GM13977 (cell line): ENCODE data around the gene CLEC16A.

Source experiments
- DNase-seq: peaks from one replicate; pipeline ENCODE4 v3.0.0; 2012; ENCODE audit warnings: low spot score
- in situ Hi-C: fragments of 300-500 bp; cut with MboI; formaldehyde crosslinking; loops from one replicate; pipeline ENCODE4 v1.12.0; 2022; ENCODE audit warnings: low sequenced_read_pairs, low pct_unique_long_range_greater_than_20kb, mixed read lengths, inconsistent platforms; ENCODE audit not compliant: unreplicated experiment
- TF ChIP-seq, protein P1 (sequence below): IDR thresholded peaks from 2 replicates; pipeline ENCODE4 v1.5.1; 2012; ENCODE audit warnings: mild to moderate bottlenecking, control low read depth; ENCODE audit not compliant: insufficient read depth; ENCODE audit errors: extremely low read depth, missing control alignments

Gene CLEC16A

DNA sequence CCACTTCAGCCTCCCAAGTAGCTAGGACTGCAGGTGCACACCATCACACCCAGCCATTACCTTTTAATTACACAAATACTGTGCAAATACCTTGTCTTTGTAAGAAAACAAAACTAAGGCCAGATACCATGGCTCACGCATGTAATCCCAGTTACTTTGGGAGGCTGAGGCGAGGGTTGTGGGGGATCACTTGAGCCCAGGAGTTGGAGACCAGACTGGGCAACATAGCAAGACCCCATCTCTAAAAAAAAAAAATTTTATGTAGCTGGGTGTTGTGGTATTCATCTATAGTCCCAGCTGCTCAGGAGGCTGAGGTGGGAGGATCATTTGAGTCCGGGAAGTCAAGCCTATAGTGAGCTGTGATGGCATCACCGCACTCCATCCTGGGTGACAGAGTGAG, 151.6 kb downstream of the CLEC16A start:
- in situ Hi-C loops = no loop called here
- DNase-seq = no peak
- TF ChIP-seq, protein P1, sequence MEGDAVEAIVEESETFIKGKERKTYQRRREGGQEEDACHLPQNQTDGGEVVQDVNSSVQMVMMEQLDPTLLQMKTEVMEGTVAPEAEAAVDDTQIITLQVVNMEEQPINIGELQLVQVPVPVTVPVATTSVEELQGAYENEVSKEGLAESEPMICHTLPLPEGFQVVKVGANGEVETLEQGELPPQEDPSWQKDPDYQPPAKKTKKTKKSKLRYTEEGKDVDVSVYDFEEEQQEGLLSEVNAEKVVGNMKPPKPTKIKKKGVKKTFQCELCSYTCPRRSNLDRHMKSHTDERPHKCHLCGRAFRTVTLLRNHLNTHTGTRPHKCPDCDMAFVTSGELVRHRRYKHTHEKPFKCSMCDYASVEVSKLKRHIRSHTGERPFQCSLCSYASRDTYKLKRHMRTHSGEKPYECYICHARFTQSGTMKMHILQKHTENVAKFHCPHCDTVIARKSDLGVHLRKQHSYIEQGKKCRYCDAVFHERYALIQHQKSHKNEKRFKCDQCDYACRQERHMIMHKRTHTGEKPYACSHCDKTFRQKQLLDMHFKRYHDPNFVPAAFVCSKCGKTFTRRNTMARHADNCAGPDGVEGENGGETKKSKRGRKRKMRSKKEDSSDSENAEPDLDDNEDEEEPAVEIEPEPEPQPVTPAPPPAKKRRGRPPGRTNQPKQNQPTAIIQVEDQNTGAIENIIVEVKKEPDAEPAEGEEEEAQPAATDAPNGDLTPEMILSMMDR = no peak

DNA sequence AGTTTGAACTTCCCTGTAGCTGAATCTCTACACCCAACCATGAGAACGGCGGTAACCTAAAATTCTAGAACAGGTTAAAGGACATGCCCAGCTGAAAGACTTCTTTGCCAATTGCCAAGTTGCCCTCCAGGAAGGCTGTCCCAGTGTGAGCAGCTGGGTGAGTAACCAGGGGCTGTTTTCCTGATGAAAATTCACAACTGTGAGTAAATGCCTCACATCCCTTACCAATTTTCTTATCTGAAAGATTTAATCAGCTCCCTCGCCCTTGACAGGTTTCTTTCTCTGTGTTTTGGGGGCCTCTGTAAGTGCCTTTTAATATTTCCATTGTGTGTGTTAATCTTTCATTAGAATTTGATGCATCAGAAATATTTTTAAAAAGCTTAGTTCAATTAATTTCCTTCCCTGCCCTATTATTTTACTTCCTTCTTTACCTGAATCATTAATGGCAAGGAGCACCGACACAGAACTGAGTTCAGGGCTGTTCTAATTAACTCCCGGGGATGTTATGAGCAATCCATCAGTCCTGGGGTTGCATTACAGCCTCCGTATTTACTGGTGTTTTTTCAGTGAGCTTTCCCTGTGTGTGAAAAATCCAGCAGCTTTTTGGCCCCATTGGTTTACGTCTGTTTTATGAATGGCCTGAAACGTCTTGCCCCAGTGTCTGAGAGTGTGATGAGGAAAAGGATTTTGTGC, 152.9 kb downstream of the CLEC16A start:
- in situ Hi-C loops = no loop called here
- TF ChIP-seq, protein P1 = no peak
- DNase-seq = no peak

DNA sequence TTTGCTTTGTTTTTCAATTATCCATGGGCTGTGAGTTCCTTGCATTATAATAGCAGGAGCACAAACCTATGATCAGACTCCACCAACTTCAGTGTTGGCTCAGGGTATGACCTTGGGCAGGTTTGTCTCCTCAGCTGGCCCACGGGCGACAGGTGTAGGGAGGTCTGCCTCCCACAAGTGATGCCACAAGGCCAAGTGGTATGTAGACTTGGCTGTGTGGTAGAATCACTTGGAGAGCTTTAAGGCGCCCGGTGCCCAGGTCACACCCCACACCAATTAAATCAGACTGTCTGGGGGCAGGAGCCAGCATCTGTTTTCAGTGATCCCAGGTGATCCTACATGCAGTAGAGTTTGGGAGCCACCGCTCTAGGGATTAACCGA, 153.4 kb downstream of the CLEC16A start:
- TF ChIP-seq, protein P1 = no peak
- in situ Hi-C loops = no loop called here
- DNase-seq = no peak

DNA sequence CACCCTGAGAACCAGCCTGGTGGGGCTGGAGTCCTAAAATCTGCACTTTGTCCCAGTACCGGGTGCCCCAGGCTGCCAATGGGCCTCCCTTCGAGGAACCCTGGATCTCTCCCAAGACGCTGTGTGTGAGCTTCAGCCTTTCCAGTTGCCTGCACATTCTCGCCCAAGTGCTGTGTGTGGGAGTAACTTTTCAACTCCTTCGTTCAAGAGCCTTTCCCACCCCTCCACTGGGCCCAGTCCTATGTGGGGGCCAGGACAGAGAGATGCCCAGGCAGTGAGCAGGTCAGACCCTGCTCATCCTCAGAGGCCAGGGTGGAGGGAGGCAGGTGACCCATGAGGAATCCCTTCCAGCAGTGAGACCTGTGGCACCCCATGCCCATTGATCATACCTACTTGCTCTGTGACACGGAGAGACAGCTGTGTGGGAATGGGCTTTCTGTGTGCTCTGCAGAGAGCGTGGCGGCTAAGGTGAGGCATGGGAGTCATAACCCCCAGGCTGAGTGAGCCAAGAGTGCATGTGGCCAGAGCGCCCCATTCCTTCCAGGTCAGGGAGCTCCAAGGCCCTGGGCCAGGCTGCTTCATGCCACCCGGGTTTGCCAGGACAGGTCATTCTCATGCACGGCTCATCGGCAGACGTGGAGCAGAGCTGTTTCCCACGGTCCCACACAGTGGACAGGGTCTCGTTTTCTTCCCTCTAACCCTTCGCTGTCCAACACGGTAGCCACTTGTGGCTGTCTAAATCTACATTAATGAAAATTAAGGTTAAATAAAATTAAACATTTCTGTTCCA, 154.4 kb downstream of the CLEC16A start:
- in situ Hi-C loops = no loop called here
- TF ChIP-seq, protein P1 = no peak

DNA sequence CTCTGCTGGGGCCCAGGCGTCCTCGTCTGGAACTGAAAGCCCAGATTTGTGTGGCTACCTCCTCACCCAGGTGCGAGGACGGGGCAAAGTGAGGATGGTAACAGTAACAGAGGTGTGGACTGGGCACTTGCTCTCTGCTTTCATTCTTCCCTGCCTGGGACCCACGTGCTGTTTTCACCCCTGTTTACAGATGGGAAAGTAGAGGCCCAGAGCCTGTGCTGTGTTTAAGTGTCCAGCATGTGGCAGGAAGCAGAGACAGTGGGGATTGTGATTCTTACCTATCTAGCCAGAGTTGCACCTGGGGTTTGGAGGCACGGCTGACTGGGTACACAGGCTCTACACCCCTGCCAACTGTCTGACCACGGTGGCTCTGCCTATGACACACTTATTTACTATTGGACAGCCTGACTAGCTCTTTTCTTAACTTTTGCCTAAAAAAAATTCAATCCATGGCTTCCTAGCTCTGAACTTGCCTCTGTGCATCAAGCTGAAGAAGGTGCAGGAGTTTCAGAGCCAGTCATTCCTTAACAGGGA, 155.4 kb downstream of the CLEC16A start:
- DNase-seq = no peak
- TF ChIP-seq, protein P1 = no peak
- in situ Hi-C loops = no loop called here

More for the DNA sequence above, 154.4 kb downstream of the CLEC16A start:
- DNase-seq = no peak

DNA sequence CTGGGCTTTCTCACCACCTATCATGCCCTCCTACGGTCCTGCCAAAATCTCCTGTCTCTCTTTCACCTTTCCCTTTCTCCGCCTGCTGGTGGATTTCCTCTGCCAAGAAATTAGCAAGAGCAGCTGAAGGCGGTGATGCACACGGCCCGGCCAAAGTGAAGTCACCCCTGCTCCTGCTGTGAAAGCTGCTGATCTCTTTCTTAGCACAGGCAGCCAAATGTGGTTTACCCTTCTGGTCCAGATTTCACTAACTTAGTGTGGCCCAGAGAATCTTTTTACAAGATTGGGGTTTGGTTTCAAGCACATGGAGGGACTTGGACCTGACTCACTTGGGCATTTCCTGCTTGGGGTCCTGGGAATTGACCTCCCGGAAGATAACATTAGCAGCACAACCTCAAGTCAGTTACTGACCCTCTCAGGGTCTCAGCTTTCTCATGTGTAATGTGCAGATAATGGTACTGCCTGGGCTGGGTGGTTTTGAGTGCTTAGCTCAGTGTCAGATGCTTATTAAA, 155.9 kb downstream of the CLEC16A start:
- DNase-seq = peak; percentile 73
- in situ Hi-C loops = no loop called here
- TF ChIP-seq, protein P1 = no peak
